Peyer's patch (tissue), 4 donors: ENCODE measurements around the gene KLKB1.

Source experiments
- POLR2A ChIP-seq, 2 donors: fragments of 450-650 bp; IDR thresholded peaks; one replicate each; pipeline ENCODE4 v1.5.1; 2017; ENCODE audit warnings: antibody characterized with exemption in 2 of 2, mild to moderate bottlenecking in 2 of 2, moderate library complexity in 2 of 2
- TF ChIP-seq, protein P1 (sequence below), 6 experiments: fragments of 450-650 bp in 4 of 6; fragments of 200-600 bp in 2 of 6; sonication (generic) in 1 of 6; IDR thresholded peaks; one replicate each; pipeline ENCODE4 v1.5.1; 2017 to 2019; ENCODE audit warnings: antibody characterized with exemption in 6 of 6, mild to moderate bottlenecking in 3 of 6, moderate library complexity in 1 of 6

DNA sequence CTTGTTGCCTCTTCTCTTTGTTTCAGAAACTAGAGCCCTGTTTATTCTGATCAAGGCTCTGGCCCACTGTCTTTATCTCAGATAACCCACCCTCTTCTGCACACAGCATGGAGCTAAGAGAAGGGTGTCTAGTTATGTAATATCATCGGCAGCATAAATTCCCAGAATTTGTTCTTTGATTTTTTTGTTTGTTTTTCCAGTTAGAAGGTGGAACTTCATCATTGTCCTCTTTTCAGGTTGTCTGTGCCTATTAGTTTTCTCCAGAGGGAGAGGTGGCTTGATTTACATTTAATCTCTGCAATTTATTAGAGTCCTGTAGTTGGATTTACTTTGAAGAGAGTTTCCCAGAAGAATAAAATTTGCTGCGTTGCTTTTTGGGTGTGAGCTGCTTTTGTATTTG lies 23.5 kb downstream of the KLKB1 start:
- no peak for TF ChIP-seq POLR2A (IDR thresholded peaks at IDR 0.05)
- TF ChIP-seq, protein P1, sequence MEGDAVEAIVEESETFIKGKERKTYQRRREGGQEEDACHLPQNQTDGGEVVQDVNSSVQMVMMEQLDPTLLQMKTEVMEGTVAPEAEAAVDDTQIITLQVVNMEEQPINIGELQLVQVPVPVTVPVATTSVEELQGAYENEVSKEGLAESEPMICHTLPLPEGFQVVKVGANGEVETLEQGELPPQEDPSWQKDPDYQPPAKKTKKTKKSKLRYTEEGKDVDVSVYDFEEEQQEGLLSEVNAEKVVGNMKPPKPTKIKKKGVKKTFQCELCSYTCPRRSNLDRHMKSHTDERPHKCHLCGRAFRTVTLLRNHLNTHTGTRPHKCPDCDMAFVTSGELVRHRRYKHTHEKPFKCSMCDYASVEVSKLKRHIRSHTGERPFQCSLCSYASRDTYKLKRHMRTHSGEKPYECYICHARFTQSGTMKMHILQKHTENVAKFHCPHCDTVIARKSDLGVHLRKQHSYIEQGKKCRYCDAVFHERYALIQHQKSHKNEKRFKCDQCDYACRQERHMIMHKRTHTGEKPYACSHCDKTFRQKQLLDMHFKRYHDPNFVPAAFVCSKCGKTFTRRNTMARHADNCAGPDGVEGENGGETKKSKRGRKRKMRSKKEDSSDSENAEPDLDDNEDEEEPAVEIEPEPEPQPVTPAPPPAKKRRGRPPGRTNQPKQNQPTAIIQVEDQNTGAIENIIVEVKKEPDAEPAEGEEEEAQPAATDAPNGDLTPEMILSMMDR (IDR thresholded peaks at IDR 0.05) = no peak
